Lower leg skin (tissue), 3 donors: Measurements from ENCODE around the gene LYPD4.

Source experiments
- CTCF ChIP-seq, 3 donors: fragments of 450-650 bp; IDR thresholded peaks; one replicate each; pipeline ENCODE4 v1.5.1; 2016; ENCODE audit warnings: antibody characterized with exemption in 3 of 3, mild to moderate bottlenecking in 3 of 3, moderate library complexity in 2 of 3
- POLR2A ChIP-seq, 2 donors: fragments of 450-650 bp; IDR thresholded peaks; one replicate each; pipeline ENCODE4 v1.6.1; 2016 to 2017; ENCODE audit warnings: antibody characterized with exemption in 2 of 2, mild to moderate bottlenecking in 1 of 2, moderate library complexity in 1 of 2

GRCh38 chr19:41839211-41839610, 5.3 kb downstream of the LYPD4 start:
- TF ChIP-seq CTCF (IDR thresholded peaks at IDR 0.05) = no peak
- TF ChIP-seq POLR2A (IDR thresholded peaks at IDR 0.05) = no peak
